Ovary (tissue), 9 donors: ENCODE results near the gene MIXL1. TPM values are rescaled to one million over a fixed set of nuclear protein-coding genes. Genes with fewer than 3 reads are reported as not detected.

ENCODE experiments used
- DNase-seq, 5 donors: peaks; one replicate each; pipeline ENCODE4 v3.0.0-alpha.2; 2019 to 2020
- H3K27ac ChIP-seq, 2 donors: fragments of 200-600 bp; one replicate each; pipeline versions ENCODE4 v1.5.1 to v1.8.0; 2019 to 2022
- H3K27me3 ChIP-seq: fragments of 200-600 bp; one replicate; pipeline ENCODE4 v1.8.0; 2022
- H3K36me3 ChIP-seq: fragments of 200-600 bp; sonication (generic); one replicate; pipeline ENCODE4 v1.5.1; 2019
- H3K4me1 ChIP-seq: one replicate; pipeline ENCODE4 v1.8.1; 2013; ENCODE audit warnings: mild to moderate bottlenecking, moderate library complexity; ENCODE audit not compliant: insufficient read depth
- H3K4me3 ChIP-seq: fragments of 200-600 bp; sonication (generic); one replicate; pipeline ENCODE4 v1.5.1; 2017
- H3K9me3 ChIP-seq, 2 donors: fragments of 200-600 bp in 1 of 2; sonication (generic) in 1 of 2; one replicate each; pipeline versions ENCODE4 v1.5.1 to v1.8.1; 2013 to 2019; ENCODE audit warnings: mild to moderate bottlenecking in 1 of 2, moderate library complexity in 1 of 2
- CTCF ChIP-seq, 3 donors: fragments of 450-650 bp in 2 of 3; fragments of 200-600 bp in 1 of 3; IDR thresholded peaks; one replicate each; pipeline versions ENCODE4 v1.5.1 to v1.8.0; 2016 to 2022; ENCODE audit warnings: antibody characterized with exemption in 3 of 3, mild to moderate bottlenecking in 1 of 3
- EP300 ChIP-seq: sonication (generic); formaldehyde crosslinking; IDR thresholded peaks from one replicate; pipeline ENCODE4 v1.6.1; 2017; ENCODE audit warnings: antibody characterized with exemption
- POLR2A ChIP-seq: fragments of 450-650 bp; IDR thresholded peaks from one replicate; pipeline ENCODE4 v1.6.1; 2017; ENCODE audit warnings: antibody characterized with exemption, mild to moderate bottlenecking, moderate library complexity
- WGBS, 3 donors: extraction: QIAGEN DNeasy Blood & Tissue Kit in 1 of 3; methylation state at CpG; one replicate each; pipeline versions ENCODE4 v1.1.5 to v1.1.7; 2013 to 2017; 5-methylcytosine and 5-hydroxymethylcytosine counted together
- intact Hi-C, 4 donors: fragments of 100-400 bp; cut with DNase I; formaldehyde crosslinking; loops; one replicate each; pipeline versions ENCODE4 v1.11.0 to v1.15.1; 2022 to 2023
- polyA plus RNA-seq, 2 donors: library from polyadenylated mRNA; stranded (reverse); fragments of 200-250 nt in 1 of 2; fragments of 350-450 nt in 1 of 2; fragmentation: Illumina TruSeq in 1 of 2; extraction: RNeasy Lipid Tissue Mini Kit (QIAGEN cat#74804) in 1 of 2; gene quantifications; one replicate each; pipeline ENCODE4 v1.2.3, GENCODE V29; 2013 to 2014
- total RNA-seq, 7 donors: library from RNA; depleted of rRNA in 2 of 7; stranded (reverse); fragments of >200 nt in 2 of 7; fragmentation: NEBNext Ultra II Directional in 3 of 7; extraction: Animal tissue kit (Norgen Biotek cat#: 25700) in 3 of 7; gene quantifications; one replicate each; pipeline versions ENCODE4 v1.1.0 to v1.2.4, GENCODE V29; 2016 to 2023
- donor health status: DM: no; HTN: no; CAD: no; lungs with moderate emphysema.
- donor health status: DM: no; HTN: no; CAD: no.
- donor health status: Bipolar disorder and iron deficiency.
- donor health status: DM: yes; HTN: yes; CAD: no.
- donor health status: DM: no; HTN: no; CAD: no.
- donor health status: DM: yes; HTN: yes; CAD: no.

The MIXL1 gene
- total and polyA plus RNA-seq, 9 donors: 0.15 to 0.78 (median 0.34) TPM; not detected in 2

- DNase-seq: no peak
- H3K27me3 ChIP-seq: no peaks in the 10 kb centered on the region
- H3K36me3 ChIP-seq: no peaks in the 10 kb centered on the region
- no peak for TF ChIP-seq EP300
- WGBS, 3 donors: 72 to 81% (median 79%) methylated on average over 7 of the region's 7 CpGs
- H3K9me3 ChIP-seq: no peaks in the 10 kb centered on the region
- no peaks in the 10 kb centered on the region for H3K4me1 ChIP-seq
- H3K27ac ChIP-seq: no peak overlapping the region
- intact Hi-C loops: no loop called here
- no peak overlapping the region for H3K4me3 ChIP-seq
Measured at GRCh38 chr1:226210571-226211176, 12.8 kb upstream of the MIXL1 start.

GRCh38 chr1:226211181-226211821 lies 12.2 kb upstream of the MIXL1 start:
- no peaks in the 10 kb centered on the region for H3K9me3 ChIP-seq
- no peak for DNase-seq
- WGBS, 3 donors: 67 to 75% (median 74%) methylated on average over 5 of the region's 5 CpGs
- intact Hi-C loops: no loop called here
- H3K27ac ChIP-seq: no peak overlapping the region
- TF ChIP-seq POLR2A: no peak
- TF ChIP-seq EP300: no peak
- TF ChIP-seq CTCF (IDR thresholded peaks at IDR 0.05): no peak
- H3K27me3 ChIP-seq: no peaks in the 10 kb centered on the region
- no peaks in the 10 kb centered on the region for H3K36me3 ChIP-seq
- no peak overlapping the region for H3K4me3 ChIP-seq
- no peaks in the 10 kb centered on the region for H3K4me1 ChIP-seq

- H3K36me3 ChIP-seq: no peaks in the 10 kb centered on the region
- H3K4me1 ChIP-seq: no peaks in the 10 kb centered on the region
- no peak for TF ChIP-seq CTCF (IDR thresholded peaks at IDR 0.05)
- TF ChIP-seq EP300: no peak
- no peak for TF ChIP-seq POLR2A
- DNase-seq: no peak
- H3K27ac ChIP-seq: no peak overlapping the region
- 78 to 88% (median 87%) methylated on average over 8 of the region's 8 CpGs for WGBS, 3 donors
- intact Hi-C loops: no loop called here
- no peaks in the 10 kb centered on the region for H3K9me3 ChIP-seq
- H3K27me3 ChIP-seq: no peaks in the 10 kb centered on the region
- no peak overlapping the region for H3K4me3 ChIP-seq
Measured at GRCh38 chr1:226212545-226212944, 10.9 kb upstream of the MIXL1 start.

- intact Hi-C loops: no loop called here
- H3K4me1 ChIP-seq: no peaks in the 10 kb centered on the region
- TF ChIP-seq POLR2A: no peak
- TF ChIP-seq CTCF (IDR thresholded peaks at IDR 0.05): no peak
- no peak for TF ChIP-seq EP300
- H3K27me3 ChIP-seq: no peaks in the 10 kb centered on the region
- no peak for DNase-seq
- H3K9me3 ChIP-seq: no peaks in the 10 kb centered on the region
- WGBS, 3 donors: 71 to 78% (median 75%) methylated on average over 5 of the region's 5 CpGs
- H3K27ac ChIP-seq: no peak overlapping the region
- no peak overlapping the region for H3K4me3 ChIP-seq
- H3K36me3 ChIP-seq: no peaks in the 10 kb centered on the region
Measured at GRCh38 chr1:226215239-226215638, 8.2 kb upstream of the MIXL1 start.

GRCh38 chr1:226216056-226216455 lies 7.4 kb upstream of the MIXL1 start:
- Histone ChIP-seq H3K27ac (no peak overlapping the region), H3K27me3 (no peaks in the 10 kb centered on the region), H3K9me3 (no peaks in the 10 kb centered on the region), H3K4me1 (no peaks in the 10 kb centered on the region), H3K36me3 (no peaks in the 10 kb centered on the region), H3K4me3 (no peak overlapping the region)
- no peak for DNase-seq
- TF ChIP-seq CTCF (IDR thresholded peaks at IDR 0.05) (no peak), POLR2A (no peak)
- intact Hi-C loops: no loop called here
- WGBS, 3 donors: 26 to 51% (median 38%) methylated on average over 5 of the region's 5 CpGs
